WTC11 (cell line): ENCODE data around the gene SUDS3. TPM values are rescaled to one million over a fixed set of nuclear protein-coding genes. Genes with fewer than 3 reads are reported as not detected.

Source experiments
- ATAC-seq: fragments of 200-7000 bp; cut with Tn5 transposase; 2 replicates; pipeline ENCODE4 v1.10.0; 2021; ENCODE audit warnings: mild to moderate bottlenecking, moderate library complexity
- Bru-seq: library from RNA; stranded (reverse); fragments of 400-500 nt; gene quantifications from one replicate; lab custom pipeline; 2021; lab: Mats Ljungman, UMichigan
- CTCF ChIA-PET: fragments of 300-600 bp; sonication (Branson Sonifier 250); formaldehyde crosslinking; loops from one replicate; lab custom pipeline; 2021; ENCODE audit warnings: antibody characterized with exemption; lab: Charles Lee
- POLR2A ChIA-PET: fragments of 350-600 bp; sonication (Branson Sonifier 250); formaldehyde crosslinking; loops from one replicate; lab custom pipeline; 2021; ENCODE audit warnings: antibody characterized with exemption; lab: Charles Lee
- DNase-seq: peaks from one replicate; pipeline ENCODE4 v3.0.0; 2021; ENCODE audit warnings: low spot score
- H3K27ac Mint-ChIP-seq: 2 replicates; pipeline ENCODE4 v1.8.0; 2021; ENCODE audit warnings: mixed read lengths
- H3K27me3 Mint-ChIP-seq: 2 replicates; pipeline ENCODE4 v1.8.0; 2021; ENCODE audit warnings: low read depth, mild to moderate bottlenecking, moderate library complexity, mixed read lengths
- H3K36me3 Mint-ChIP-seq: 2 replicates; pipeline ENCODE4 v1.8.0; 2021; ENCODE audit warnings: mixed read lengths
- H3K4me1 Mint-ChIP-seq: 2 replicates; pipeline ENCODE4 v1.8.0; 2022; ENCODE audit warnings: mixed read lengths
- H3K4me3 Mint-ChIP-seq: 2 replicates; pipeline ENCODE4 v1.8.0; 2021; ENCODE audit warnings: mild to moderate bottlenecking, moderate library complexity, mixed read lengths
- H3K9me3 Mint-ChIP-seq: 2 replicates; pipeline ENCODE4 v1.8.0; 2021; ENCODE audit warnings: mixed read lengths
- CBFB ChIP-seq: sonication (generic); formaldehyde crosslinking; IDR thresholded peaks from 2 replicates; pipeline ENCODE4 v1.8.1; 2022; ENCODE audit warnings: mild to moderate bottlenecking, low read depth, missing genetic modification reagents
- ESRRA ChIP-seq: sonication (generic); formaldehyde crosslinking; IDR thresholded peaks from 2 replicates; pipeline ENCODE4 v1.8.1; 2022; ENCODE audit warnings: mild to moderate bottlenecking, missing genetic modification reagents, borderline replicate concordance
- ETV6 ChIP-seq: sonication (generic); formaldehyde crosslinking; IDR thresholded peaks from 2 replicates; pipeline ENCODE4 v1.8.1; 2022; ENCODE audit warnings: mild to moderate bottlenecking, missing genetic modification reagents
- FOXK1 ChIP-seq: sonication (generic); formaldehyde crosslinking; IDR thresholded peaks from 2 replicates; pipeline ENCODE4 v1.8.0; 2022; ENCODE audit warnings: mild to moderate bottlenecking, moderate library complexity, missing genetic modification reagents
- FOXP1 ChIP-seq: sonication (generic); formaldehyde crosslinking; IDR thresholded peaks from 2 replicates; pipeline ENCODE4 v1.8.0; 2022; ENCODE audit warnings: missing genetic modification reagents, mild to moderate bottlenecking, moderate library complexity, borderline replicate concordance
- GABPB1 ChIP-seq: sonication (generic); formaldehyde crosslinking; IDR thresholded peaks from 2 replicates; pipeline ENCODE4 v1.8.1; 2023; ENCODE audit warnings: mild to moderate bottlenecking, missing genetic modification reagents
- HMGA2 ChIP-seq: fragments of 250-450 bp; sonication (Bioruptor Pico); IDR thresholded peaks from 2 replicates; pipeline ENCODE4 v1.4.0; 2021; ENCODE audit warnings: mild to moderate bottlenecking, moderate library complexity
- IRF2 ChIP-seq: sonication (generic); formaldehyde crosslinking; IDR thresholded peaks from 2 replicates; pipeline ENCODE4 v1.8.0; 2022; ENCODE audit warnings: low read depth, missing genetic modification reagents, borderline replicate concordance
- JAZF1 ChIP-seq: fragments of 250-450 bp; sonication (Bioruptor Pico); IDR thresholded peaks from 2 replicates; pipeline ENCODE4 v1.9.0; 2021; ENCODE audit warnings: moderate library complexity, mild to moderate bottlenecking, inconsistent platforms
- KAT7 ChIP-seq: sonication (generic); formaldehyde crosslinking; IDR thresholded peaks from 2 replicates; pipeline ENCODE4 v1.8.1; 2023; ENCODE audit warnings: missing genetic modification reagents, mild to moderate bottlenecking, borderline replicate concordance
- MYBL2 ChIP-seq: sonication (generic); formaldehyde crosslinking; IDR thresholded peaks from 2 replicates; pipeline ENCODE4 v1.8.1; 2023; ENCODE audit warnings: mild to moderate bottlenecking, moderate library complexity, missing genetic modification reagents
- NFE2L1 ChIP-seq: sonication (generic); formaldehyde crosslinking; IDR thresholded peaks from 2 replicates; pipeline ENCODE4 v1.8.1; 2023; ENCODE audit warnings: missing genetic modification reagents
- NR2C2 ChIP-seq: sonication (generic); formaldehyde crosslinking; IDR thresholded peaks from 2 replicates; pipeline ENCODE4 v1.8.0; 2022; ENCODE audit warnings: mild to moderate bottlenecking, missing genetic modification reagents
- SMAD3 ChIP-seq: sonication (generic); formaldehyde crosslinking; IDR thresholded peaks from 2 replicates; pipeline ENCODE4 v1.8.0; 2022; ENCODE audit warnings: missing genetic modification reagents, mild to moderate bottlenecking, borderline replicate concordance
- SOX15 ChIP-seq: fragments of 250-450 bp; sonication (Bioruptor Pico); IDR thresholded peaks from 2 replicates; pipeline ENCODE4 v1.9.0; 2021; ENCODE audit warnings: mild to moderate bottlenecking
- ZNF232 ChIP-seq: sonication (generic); formaldehyde crosslinking; IDR thresholded peaks from 2 replicates; pipeline ENCODE4 v1.8.0; 2022; ENCODE audit warnings: mild to moderate bottlenecking, missing genetic modification reagents
- ZNF317 ChIP-seq: sonication (generic); formaldehyde crosslinking; IDR thresholded peaks from 2 replicates; pipeline ENCODE4 v1.8.1; 2023; ENCODE audit warnings: low read depth, mild to moderate bottlenecking, moderate library complexity, missing genetic modification reagents, borderline replicate concordance
- ZNF416 ChIP-seq: fragments of 250-450 bp; sonication (Bioruptor Pico); IDR thresholded peaks from 2 replicates; pipeline ENCODE4 v1.9.0; 2021; ENCODE audit warnings: mild to moderate bottlenecking, inconsistent platforms
- long read RNA-seq, 3 experiments: library from RNA in 1 of 3; library from capped mRNA in 1 of 3; library from polyadenylated mRNA in 1 of 3; unstranded in 2 of 3; stranded (forward) in 1 of 3; transcript quantifications; one replicate each; pipeline ENCODE4 v2.0.0, GENCODE V29; 2021
- total RNA-seq: library from RNA; stranded (reverse); gene quantifications from 3 replicates; pipeline ENCODE4 v1.2.3, GENCODE V29; 2021
- TF ChIP-seq, protein P1 (sequence below): sonication (generic); formaldehyde crosslinking; IDR thresholded peaks from 2 replicates; pipeline ENCODE4 v1.8.1; 2023; ENCODE audit warnings: mild to moderate bottlenecking, moderate library complexity, missing genetic modification reagents
- TF ChIP-seq, protein P2 (sequence below): fragments of 200-600 bp; IDR thresholded peaks from 2 replicates; pipeline ENCODE4 v1.8.0; 2022; ENCODE audit warnings: antibody characterized with exemption
- TF ChIP-seq, protein P3 (sequence below): sonication (generic); formaldehyde crosslinking; IDR thresholded peaks from 2 replicates; pipeline ENCODE4 v1.8.1; 2023; ENCODE audit warnings: mild to moderate bottlenecking, missing genetic modification reagents
- TF ChIP-seq, protein P4 (sequence below): fragments of 250-450 bp; sonication (Bioruptor Pico); conservative IDR thresholded peaks from 2 replicates; pipeline ENCODE4 v1.9.0; 2021; ENCODE audit warnings: mild to moderate bottlenecking
- TF ChIP-seq, protein P5 (sequence below): sonication (generic); formaldehyde crosslinking; IDR thresholded peaks from 2 replicates; pipeline ENCODE4 v1.8.0; 2022; ENCODE audit warnings: mild to moderate bottlenecking, missing genetic modification reagents
- TF ChIP-seq, protein P6 (sequence below): sonication (generic); formaldehyde crosslinking; IDR thresholded peaks from 2 replicates; pipeline ENCODE4 v1.8.1; 2023; ENCODE audit warnings: mild to moderate bottlenecking, missing genetic modification reagents, moderate library complexity

The SUDS3 gene, protein sequence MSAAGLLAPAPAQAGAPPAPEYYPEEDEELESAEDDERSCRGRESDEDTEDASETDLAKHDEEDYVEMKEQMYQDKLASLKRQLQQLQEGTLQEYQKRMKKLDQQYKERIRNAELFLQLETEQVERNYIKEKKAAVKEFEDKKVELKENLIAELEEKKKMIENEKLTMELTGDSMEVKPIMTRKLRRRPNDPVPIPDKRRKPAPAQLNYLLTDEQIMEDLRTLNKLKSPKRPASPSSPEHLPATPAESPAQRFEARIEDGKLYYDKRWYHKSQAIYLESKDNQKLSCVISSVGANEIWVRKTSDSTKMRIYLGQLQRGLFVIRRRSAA
- total RNA-seq, result 63.9 to 65.5 TPM (median 64.7 TPM) in 3 replicates
- percentile 87 among the genes with signal in this experiment for Bru-seq, nascent RNA
- long read RNA-seq, experiment 1, full-length matches to known transcripts, result 562 of 670 reads
- long read RNA-seq, experiment 1, partial matches to known transcripts, result 61 of 670 reads
- long read RNA-seq, experiment 1, other reads (novel, unspliced or antisense), result 47 of 670 reads
- long read RNA-seq, experiment 2, partial matches to known transcripts, result 6 of 67 reads
- long read RNA-seq, experiment 2, other reads (novel, unspliced or antisense), result 61 of 67 reads
- long read RNA-seq, experiment 3, partial matches to known transcripts, result 0 of 3 reads
- long read RNA-seq, experiment 3, other reads (novel, unspliced or antisense), result 3 of 3 reads

DNA sequence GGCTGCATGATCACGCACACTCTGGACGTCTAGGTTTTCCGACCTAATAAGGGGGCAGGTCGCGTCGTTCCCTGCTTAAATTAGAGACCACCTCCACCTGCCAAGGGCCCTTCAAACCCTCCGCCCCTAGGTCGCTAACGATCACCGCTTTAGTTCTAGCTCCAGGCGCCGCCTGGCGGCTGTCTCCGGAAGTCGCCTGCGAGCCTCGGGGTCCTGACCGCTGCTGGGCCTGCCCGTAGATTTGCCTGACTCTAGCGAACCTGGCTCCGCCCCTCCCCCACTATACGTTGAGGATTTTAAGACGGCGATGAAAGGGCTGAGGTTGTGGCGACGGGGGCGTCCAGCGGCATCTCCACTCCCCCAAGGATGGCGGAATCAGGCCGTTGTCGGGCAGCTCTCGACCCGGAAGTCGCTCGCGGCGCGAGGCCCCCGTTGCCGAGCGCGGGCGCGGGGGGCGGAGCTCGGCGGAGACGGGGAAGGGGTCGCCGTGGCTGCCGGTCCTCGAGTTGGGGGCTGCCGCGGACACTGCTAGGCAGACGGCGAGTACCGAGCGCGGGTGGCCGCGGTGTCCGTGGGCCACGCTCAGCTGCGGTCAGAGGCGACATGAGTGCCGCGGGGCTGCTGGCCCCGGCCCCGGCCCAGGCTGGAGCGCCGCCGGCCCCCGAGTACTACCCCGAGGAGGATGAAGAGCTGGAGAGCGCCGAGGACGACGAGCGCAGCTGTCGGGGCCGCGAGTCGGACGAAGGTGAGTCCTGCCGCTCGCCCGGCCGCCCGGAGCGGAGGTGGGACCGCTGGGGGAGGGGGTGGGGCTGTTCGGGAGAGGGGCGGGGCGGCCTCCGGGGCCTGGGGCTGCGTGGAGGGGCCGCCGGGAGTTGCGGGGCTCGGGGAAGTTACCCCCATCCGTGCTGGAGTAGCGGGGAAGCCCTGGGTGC is at the start of gene SUDS3:
TSS of gene SUDS3 (plus strand) at position 467 of the 932 bp plus-strand sequence. CDS start at position 604, 137 bp downstream.
- ChIA-PET CTCF (interaction anchor here (0.6 to 4.5 kb wide), 54 partner anchors 8 to 1218 kb away, joined by 3 to 76 read pairs (median 4); partner anchors contain the start of gene PEBP1), POLR2A (interaction anchor here (1.0 to 1.9 kb wide), 3 partner anchors 146 to 241 kb away, joined by 3 to 9 read pairs (median 3); partner anchors contain the start of gene PEBP1)
- Mint-ChIP-seq H3K36me3 (peaks cover 12% of the 10 kb centered on the region), H3K27me3 (peaks cover 5% of the 10 kb centered on the region), H3K4me3 (peak within 1 kb of the TSS; percentile 89), H3K9me3 (no peaks in the 10 kb centered on the region), H3K4me1 (peaks cover 37% of the 10 kb centered on the region), H3K27ac (peak within 1 kb of the TSS; percentile 99)
- peak; percentile 97 for DNase-seq
- ATAC-seq, result peak; percentile 16
- TF ChIP-seq, protein P1, sequence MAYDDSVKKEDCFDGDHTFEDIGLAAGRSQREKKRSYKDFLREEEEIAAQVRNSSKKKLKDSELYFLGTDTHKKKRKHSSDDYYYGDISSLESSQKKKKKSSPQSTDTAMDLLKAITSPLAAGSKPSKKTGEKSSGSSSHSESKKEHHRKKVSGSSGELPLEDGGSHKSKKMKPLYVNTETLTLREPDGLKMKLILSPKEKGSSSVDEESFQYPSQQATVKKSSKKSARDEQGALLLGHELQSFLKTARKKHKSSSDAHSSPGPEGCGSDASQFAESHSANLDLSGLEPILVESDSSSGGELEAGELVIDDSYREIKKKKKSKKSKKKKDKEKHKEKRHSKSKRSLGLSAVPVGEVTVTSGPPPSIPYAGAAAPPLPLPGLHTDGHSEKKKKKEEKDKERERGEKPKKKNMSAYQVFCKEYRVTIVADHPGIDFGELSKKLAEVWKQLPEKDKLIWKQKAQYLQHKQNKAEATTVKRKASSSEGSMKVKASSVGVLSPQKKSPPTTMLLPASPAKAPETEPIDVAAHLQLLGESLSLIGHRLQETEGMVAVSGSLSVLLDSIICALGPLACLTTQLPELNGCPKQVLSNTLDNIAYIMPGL, result peak; percentile 97
- TF ChIP-seq ETV6 (CRISPR knock-in tag) (peak; percentile 86; the same call in 1 of the 2 replicates), ESRRA (CRISPR knock-in tag) (no peak), ZNF232 (CRISPR knock-in tag) (no peak), KAT7 (CRISPR knock-in tag) (no peak), GABPB1 (CRISPR knock-in tag) (peak; percentile 29), HMGA2 (CRISPR knock-in tag) (no peak), NFE2L1 (CRISPR knock-in tag) (0 out of 2 replicates have a peak, but pooled peaks have one; percentile 31), ZNF416 (CRISPR knock-in tag) (no peak), JAZF1 (no peak), NR2C2 (CRISPR knock-in tag) (peak; percentile 69; the same call in 1 of the 2 replicates), FOXK1 (CRISPR knock-in tag) (peak; percentile 79), CBFB (no peak), ZNF317 (CRISPR knock-in tag) (no peak), FOXP1 (CRISPR knock-in tag) (peak; percentile 78), MYBL2 (peak; percentile 33; the same call in 1 of the 2 replicates), SOX15 (CRISPR knock-in tag) (no peak), SMAD3 (peak; percentile 59; the same call in 1 of the 2 replicates), IRF2 (no peak)
- TF ChIP-seq, protein P2, sequence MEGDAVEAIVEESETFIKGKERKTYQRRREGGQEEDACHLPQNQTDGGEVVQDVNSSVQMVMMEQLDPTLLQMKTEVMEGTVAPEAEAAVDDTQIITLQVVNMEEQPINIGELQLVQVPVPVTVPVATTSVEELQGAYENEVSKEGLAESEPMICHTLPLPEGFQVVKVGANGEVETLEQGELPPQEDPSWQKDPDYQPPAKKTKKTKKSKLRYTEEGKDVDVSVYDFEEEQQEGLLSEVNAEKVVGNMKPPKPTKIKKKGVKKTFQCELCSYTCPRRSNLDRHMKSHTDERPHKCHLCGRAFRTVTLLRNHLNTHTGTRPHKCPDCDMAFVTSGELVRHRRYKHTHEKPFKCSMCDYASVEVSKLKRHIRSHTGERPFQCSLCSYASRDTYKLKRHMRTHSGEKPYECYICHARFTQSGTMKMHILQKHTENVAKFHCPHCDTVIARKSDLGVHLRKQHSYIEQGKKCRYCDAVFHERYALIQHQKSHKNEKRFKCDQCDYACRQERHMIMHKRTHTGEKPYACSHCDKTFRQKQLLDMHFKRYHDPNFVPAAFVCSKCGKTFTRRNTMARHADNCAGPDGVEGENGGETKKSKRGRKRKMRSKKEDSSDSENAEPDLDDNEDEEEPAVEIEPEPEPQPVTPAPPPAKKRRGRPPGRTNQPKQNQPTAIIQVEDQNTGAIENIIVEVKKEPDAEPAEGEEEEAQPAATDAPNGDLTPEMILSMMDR, result peak; percentile 96
- TF ChIP-seq, protein P3, sequence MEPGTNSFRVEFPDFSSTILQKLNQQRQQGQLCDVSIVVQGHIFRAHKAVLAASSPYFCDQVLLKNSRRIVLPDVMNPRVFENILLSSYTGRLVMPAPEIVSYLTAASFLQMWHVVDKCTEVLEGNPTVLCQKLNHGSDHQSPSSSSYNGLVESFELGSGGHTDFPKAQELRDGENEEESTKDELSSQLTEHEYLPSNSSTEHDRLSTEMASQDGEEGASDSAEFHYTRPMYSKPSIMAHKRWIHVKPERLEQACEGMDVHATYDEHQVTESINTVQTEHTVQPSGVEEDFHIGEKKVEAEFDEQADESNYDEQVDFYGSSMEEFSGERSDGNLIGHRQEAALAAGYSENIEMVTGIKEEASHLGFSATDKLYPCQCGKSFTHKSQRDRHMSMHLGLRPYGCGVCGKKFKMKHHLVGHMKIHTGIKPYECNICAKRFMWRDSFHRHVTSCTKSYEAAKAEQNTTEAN (CRISPR knock-in tag), result 0 out of 2 replicates have a peak, but pooled peaks have one; percentile 57
- TF ChIP-seq, protein P4, sequence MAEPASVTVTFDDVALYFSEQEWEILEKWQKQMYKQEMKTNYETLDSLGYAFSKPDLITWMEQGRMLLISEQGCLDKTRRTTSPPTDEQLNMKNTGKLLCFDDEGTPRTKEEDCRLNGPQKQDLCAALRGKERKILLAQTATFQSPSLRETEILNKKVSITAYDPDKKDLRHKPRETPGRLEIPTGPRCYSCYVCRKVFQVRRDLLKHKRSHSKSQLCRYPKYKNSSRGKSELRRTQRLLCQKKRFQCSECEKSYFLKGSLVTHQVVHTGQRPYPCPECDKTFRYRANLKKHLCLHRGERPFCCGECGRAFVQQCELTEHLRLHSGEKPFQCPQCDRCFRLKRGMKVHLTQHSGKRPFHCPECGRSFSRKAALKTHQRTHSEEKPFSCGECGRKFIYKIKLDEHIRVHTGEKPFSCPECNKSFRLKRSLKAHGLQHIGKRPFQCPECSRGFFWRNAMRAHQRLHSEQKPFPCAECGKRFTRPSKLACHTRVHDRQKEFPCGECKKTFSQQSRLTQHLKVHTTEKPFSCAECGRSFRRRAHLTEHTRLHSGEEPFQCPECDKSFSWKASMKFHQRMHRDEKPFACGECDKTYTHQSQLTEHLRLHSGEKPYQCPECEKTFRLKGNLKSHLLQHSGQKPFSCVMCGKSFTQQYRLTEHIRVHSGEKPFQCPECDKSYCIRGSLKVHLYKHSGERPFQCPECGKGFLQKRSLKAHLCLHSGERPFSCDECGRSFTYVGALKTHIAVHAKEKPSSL (CRISPR knock-in tag), result no peak
- TF ChIP-seq, protein P5, sequence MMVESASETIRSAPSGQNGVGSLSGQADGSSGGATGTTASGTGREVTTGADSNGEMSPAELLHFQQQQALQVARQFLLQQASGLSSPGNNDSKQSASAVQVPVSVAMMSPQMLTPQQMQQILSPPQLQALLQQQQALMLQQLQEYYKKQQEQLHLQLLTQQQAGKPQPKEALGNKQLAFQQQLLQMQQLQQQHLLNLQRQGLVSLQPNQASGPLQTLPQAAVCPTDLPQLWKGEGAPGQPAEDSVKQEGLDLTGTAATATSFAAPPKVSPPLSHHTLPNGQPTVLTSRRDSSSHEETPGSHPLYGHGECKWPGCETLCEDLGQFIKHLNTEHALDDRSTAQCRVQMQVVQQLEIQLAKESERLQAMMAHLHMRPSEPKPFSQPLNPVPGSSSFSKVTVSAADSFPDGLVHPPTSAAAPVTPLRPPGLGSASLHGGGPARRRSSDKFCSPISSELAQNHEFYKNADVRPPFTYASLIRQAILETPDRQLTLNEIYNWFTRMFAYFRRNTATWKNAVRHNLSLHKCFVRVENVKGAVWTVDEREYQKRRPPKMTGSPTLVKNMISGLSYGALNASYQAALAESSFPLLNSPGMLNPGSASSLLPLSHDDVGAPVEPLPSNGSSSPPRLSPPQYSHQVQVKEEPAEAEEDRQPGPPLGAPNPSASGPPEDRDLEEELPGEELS (CRISPR knock-in tag), result 0 out of 2 replicates have a peak, but pooled peaks have one; percentile 55
- TF ChIP-seq, protein P6, sequence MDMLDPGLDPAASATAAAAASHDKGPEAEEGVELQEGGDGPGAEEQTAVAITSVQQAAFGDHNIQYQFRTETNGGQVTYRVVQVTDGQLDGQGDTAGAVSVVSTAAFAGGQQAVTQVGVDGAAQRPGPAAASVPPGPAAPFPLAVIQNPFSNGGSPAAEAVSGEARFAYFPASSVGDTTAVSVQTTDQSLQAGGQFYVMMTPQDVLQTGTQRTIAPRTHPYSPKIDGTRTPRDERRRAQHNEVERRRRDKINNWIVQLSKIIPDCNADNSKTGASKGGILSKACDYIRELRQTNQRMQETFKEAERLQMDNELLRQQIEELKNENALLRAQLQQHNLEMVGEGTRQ, result 0 out of 2 replicates have a peak, but pooled peaks have one; percentile 22
